DMS114 treated with DMSO at 0.1 percent for 48 hours (cell line): ENCODE measurements around the gene RANBP9.
A peak's percentile ranks its signal among the peaks of the same experiment; 100 is the strongest.

Source experiments
- DNase-seq: peaks from one replicate; lab custom pipeline; 2025; ENCODE audit not compliant: unreplicated experiment; lab: John Stamatoyannopoulos, UW

The RANBP9 gene

GRCh38 chr6:13679996-13680395, 31.6 kb downstream of the RANBP9 start:
- no peak for DNase-seq

GRCh38 chr6:13678255-13678983, 33.2 kb downstream of the RANBP9 start:
- no peak for DNase-seq

DNA sequence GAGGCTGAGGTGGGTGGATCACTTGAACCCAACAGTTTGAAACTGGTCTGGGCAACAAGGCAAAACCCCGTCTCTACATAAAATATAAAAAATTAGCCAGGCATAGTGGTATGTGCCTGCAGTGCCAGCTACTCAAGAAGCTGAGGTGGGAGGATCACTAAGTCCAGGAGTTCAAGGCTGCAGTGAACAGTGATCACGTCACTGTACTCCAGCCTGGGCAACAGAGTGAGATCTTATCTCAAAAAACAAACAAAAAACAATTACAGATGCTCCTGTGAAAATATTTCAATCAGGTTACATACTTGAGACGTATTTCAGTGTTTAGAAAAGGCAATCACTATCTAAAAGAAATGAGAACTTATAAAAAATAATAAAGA, 33.8 kb downstream of the RANBP9 start:
- DNase-seq: no peak

- no peak for DNase-seq
These were observed 35.0 kb downstream of the RANBP9 start for GRCh38 chr6:13676551-13677156.

DNA sequence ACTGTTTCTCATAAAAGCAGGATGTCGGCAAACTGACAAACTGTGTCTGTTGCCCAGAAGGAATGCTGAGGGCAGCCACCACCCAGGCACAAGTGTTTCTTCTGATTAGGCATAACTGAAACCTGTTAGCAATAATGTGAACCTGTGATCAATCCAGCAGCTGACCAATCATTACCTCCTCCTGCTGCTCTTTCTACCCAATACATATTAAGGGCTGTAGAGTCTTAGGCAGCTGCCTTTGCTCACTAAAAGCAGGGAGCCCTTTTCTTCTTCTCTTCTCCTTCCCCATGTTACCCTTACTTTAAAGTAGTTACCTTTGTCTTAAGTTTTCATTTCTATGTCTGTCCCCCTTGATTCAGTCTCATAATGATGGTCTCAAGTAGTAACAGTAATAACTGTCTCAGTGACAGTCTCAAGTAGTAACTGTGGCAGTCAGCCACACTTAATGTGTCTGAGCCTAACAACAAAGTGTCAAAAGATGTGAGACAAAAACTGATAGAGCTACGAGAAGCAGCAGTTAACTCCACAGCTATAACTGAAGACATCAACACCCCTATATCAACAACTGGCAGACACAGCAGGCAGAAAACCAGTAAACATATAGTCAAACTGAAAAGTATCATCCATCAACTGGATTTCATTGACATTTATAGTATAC, 37.0 kb downstream of the RANBP9 start:
- DNase-seq: peak; percentile 21

- no peak for DNase-seq
These were observed 37.7 kb downstream of the RANBP9 start for GRCh38 chr6:13673825-13674444.

DNA sequence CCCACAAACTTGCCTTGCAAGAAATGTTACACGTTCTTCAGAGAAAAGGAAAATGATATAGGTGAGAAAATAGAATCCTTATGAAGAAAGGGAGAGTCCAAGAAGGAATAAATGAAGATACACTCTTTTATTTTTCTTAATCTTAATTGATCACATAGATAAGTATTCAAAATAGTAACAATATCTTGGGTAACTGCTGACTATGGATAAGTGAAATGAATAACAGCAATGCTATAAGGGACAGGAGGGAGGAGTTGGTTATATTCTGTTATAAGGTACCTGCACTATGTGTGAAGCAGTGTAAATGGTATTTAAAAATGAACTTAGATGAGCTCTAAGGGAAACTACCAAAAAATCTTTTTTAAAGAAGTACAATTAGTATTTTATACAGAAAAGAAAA, 38.3 kb downstream of the RANBP9 start:
- no peak for DNase-seq

- DNase-seq: no peak
These were observed 38.7 kb downstream of the RANBP9 start for GRCh38 chr6:13672904-13673303.

GRCh38 chr6:13671548-13672127, 40.0 kb downstream of the RANBP9 start:
- no peak for DNase-seq

DNA sequence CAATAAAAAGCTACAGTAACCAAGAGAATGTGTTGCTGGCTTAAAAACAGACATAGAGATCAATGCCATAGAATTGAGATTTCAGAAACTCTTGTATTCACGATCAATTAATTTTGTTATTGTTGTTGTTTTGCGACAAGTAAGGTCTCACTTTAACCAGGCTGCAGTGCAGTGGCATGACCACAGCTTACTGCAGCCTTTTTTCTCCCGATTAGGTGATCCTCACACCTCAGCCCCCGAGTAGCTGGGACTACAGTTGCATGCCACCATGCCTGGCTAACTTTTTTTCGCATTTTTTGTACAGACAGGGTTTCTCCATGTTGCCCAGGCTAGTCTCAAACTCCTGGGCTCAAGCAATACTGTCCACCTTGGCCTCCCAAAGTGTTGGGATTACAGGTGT, 42.2 kb downstream of the RANBP9 start:
- DNase-seq: no peak

- no peak for DNase-seq
These were observed 43.2 kb downstream of the RANBP9 start for GRCh38 chr6:13668291-13668928.

- DNase-seq: no peak
These were observed 44.0 kb downstream of the RANBP9 start for GRCh38 chr6:13667655-13668054.

- no peak for DNase-seq
These were observed 45.2 kb downstream of the RANBP9 start for GRCh38 chr6:13666194-13667105.

- no peak for DNase-seq
These were observed 46.8 kb downstream of the RANBP9 start for GRCh38 chr6:13664703-13665352.

- DNase-seq: no peak
These were observed 47.6 kb downstream of the RANBP9 start for GRCh38 chr6:13663986-13664385.

- DNase-seq: no peak
These were observed 48.8 kb downstream of the RANBP9 start for GRCh38 chr6:13662651-13663334.

DNA sequence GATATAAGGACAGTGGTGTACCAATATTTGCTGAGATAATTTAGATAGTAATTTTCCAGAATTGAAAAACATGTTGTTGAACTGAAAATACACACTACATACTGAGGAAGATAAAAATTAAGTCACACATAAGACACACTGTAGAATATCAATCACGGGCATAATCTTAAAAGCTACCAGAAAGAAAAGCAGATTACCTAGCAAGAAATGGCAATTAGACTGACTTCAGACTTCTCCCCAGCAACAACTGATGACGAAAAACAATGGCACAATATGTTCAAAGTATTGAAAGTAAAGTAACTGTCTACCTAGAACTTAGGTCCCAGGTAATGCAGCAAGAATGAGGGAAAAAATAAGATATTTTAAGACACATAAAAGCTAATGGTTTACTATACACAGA, 50.0 kb downstream of the RANBP9 start:
- DNase-seq: no peak

GRCh38 chr6:13660893-13661292, 50.7 kb downstream of the RANBP9 start:
- DNase-seq: no peak

GRCh38 chr6:13660273-13660672, 51.4 kb downstream of the RANBP9 start:
- no peak for DNase-seq
